GM19035 (cell line): Measurements from ENCODE around the gene RUSF1.
A peak's percentile ranks its signal among the peaks of the same experiment; 100 is the strongest.
"Not testable (repeated sequence)": the region's sequence is repeated elsewhere in the genome, so short reads cannot be mapped to it uniquely, and the experiment has no call there.

ENCODE experiments used
- ATAC-seq: cut with Tn5 transposase; IDR thresholded peaks from one replicate; pipeline ENCODE4 v1.9.1; 2021; ENCODE audit not compliant: unreplicated experiment

RUSF1 gene

DNA sequence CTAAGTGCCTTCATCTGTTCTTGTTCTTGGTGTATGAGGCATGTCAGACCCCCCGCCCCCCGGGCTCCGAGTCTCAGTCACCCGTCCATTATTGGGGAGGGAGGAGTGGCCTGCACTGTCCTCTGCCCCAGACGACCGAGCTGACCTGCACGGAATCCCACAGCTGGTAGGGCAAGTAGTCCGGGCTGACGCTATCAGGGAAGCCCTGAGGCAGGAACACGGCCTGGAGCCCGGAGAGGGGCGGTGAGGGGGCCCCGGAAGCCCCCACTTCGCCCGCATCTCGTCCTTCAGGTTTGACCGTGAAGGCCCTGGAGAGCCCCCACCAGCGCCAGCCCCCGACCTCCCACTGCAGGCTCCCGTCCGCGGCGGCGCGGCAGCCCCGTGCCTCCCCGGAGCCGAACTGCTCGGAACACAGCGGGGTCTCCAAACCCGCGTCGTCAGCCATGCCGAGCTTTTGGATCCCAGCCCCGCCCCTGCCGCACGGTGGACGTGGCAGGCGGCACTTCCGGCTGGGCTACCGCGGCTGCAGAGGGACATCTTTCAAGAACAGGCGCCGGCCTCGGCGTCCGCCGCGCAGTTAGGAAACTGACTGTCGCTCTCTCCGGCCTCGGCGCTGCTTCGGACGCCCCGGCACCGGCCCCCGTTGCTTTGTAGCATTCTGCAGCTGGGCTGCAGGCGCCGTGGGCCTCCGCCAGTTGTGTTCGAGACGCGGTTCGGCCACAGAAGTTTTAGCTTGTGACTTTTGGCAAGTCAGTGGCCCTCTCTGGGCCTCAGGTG, at the start of gene RUSF1:
Gene RUSF1 (minus strand): TSS at position 463 of the 777 bp plus-strand sequence. CDS start 18 bp downstream, at position 445.
- ATAC-seq, result peak; percentile 82

DNA sequence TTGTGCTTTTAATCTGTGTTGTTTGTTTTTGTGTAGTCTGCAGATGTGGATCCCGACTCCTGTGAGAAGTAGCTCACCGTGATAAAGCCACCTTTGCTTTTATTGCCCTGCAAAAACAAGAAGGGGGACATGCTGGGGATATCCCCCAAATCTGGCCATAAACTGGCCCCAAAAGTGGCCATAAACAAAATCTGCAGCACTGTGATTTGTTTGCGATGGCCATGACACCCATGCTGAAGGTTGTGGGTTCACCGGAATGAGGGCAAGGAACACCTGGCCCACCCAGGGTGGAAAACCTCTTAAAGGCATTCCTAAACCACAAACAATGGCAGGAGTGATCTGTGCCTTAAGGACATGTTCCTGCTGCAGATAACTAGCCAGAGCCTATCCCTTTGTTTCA, 34.6 kb upstream of the RUSF1 start:
- no peak for ATAC-seq

GRCh38 chr16:31539762-31540161, 31.6 kb upstream of the RUSF1 start:
- not testable (repeated sequence) for ATAC-seq

- ATAC-seq, result not testable (repeated sequence)
These were observed 30.0 kb upstream of the RUSF1 start for GRCh38 chr16:31538243-31538598.

DNA sequence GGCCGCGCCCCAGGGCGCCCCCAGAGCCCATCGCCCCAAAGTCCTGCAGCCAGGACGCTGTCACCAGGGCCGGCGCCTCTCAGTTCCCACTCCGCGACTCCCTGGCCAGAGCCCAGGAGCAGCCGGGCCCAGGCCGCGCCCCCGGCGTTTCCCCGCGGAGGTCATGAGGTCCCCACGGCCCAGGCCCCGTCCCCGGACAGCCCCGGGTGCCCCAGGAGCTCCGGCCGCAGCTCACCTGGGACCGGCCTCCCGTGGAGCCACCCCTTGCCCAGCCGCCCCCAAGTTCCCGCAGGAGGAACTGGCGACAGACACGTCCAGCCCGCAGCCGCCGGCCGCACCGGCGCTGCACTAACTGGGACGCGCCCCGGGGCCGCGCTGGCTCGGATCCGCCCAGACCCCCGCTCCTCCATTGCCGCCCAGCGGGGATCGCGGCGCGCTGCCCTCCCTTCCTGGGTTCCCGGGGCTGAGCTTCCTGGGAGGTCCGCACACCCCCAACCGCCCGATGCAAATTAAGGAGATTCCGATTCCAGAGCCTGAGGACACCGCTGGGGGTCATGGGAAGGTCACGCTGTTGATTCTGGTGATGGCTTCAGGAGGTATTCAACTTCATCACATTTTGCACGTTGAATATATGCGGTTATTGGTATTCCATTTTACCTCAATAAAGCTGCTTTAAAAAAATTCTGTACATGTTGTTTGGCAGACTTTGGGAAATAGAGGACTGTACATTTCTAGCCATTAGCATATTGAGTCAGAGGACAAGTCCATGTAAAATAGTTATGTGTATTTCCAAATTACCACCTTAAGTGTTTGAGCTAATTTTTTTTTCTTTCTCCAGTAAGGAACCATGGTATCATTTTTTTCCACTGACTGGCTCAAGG, 29.4 kb upstream of the RUSF1 start:
- ATAC-seq, result no peak

GRCh38 chr16:31536804-31537361, 28.7 kb upstream of the RUSF1 start:
- ATAC-seq, result no peak

- ATAC-seq, result no peak
These were observed 27.5 kb upstream of the RUSF1 start for GRCh38 chr16:31535737-31536136.

- no peak for ATAC-seq
These were observed 24.7 kb upstream of the RUSF1 start for GRCh38 chr16:31532896-31533295.

DNA sequence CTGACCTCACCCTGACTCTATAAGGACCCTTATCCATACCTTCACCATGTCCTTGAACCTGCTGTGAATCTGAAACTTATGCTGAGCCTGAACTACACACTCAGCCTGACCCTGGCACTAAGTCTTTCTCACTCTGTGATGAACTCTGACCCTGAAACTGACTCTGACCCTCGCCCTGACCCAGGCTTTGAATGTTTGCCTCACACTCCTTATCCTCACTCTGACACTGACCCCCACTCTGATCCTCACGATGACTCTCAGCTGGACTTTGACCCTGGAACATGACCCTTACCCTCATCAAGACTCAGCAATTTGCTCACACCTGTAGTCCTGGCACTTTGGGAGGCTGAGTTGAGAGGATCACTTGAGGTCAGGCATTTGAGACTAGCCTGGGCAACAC, 23.9 kb upstream of the RUSF1 start:
- no peak for ATAC-seq

DNA sequence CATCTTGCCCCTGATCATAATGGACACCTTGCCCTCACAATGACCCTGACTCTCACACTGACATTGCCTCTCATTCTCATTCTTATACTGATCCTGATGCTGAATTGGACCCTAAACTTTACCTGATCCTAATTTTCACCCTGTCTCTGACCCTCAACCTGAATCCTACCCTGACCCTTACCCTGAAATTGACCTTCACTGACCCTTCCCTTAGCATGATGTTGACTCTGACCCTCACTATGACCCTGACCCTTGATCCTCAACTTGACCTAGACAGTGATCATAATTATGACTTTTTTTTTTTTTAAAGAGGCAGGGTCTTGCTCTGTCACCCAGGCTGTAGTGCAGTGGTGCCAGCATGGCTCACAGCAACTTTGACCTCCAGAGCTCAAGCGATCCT, 22.9 kb upstream of the RUSF1 start:
- no peak for ATAC-seq

GRCh38 chr16:31530405-31530804, 22.2 kb upstream of the RUSF1 start:
- ATAC-seq, result no peak

- no peak for ATAC-seq
These were observed 21.7 kb upstream of the RUSF1 start for GRCh38 chr16:31529937-31530312.

- no peak for ATAC-seq
These were observed 21.1 kb upstream of the RUSF1 start for GRCh38 chr16:31529108-31529936.

DNA sequence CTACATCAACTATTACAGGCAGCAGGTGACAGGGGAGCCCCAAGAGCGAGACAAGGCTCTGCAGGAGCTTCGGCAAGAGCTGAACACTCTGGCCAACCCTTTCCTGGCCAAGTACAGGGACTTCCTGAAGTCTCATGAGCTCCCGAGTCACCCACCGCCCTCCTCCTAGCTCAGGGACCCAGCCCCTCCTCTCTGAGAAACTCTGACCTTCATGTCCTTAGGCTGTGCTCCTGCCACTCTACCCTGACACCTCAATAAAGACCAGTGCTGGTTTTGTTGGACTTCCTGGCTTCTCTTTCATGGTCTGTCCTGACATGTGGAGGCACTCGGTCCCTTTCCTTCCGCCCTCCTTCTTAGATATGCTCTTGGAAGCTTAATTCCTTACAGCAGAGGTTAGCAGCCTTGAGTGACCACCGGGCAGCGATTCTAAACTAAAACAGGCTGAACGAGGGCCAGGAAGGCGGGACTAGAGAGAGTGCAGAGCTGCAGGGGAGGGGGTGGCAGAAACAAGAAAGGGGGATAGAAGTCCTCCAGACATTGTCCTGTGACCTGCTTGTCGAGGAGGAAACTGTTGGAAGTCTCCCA, 20.4 kb upstream of the RUSF1 start:
- no peak for ATAC-seq

GRCh38 chr16:31527734-31528274, 19.6 kb upstream of the RUSF1 start, which contains the start of gene AHSP:
Gene AHSP (plus strand): TSS chr16:31527900. CDS start chr16:31528140, 240 bp downstream.
- no peak for ATAC-seq

DNA sequence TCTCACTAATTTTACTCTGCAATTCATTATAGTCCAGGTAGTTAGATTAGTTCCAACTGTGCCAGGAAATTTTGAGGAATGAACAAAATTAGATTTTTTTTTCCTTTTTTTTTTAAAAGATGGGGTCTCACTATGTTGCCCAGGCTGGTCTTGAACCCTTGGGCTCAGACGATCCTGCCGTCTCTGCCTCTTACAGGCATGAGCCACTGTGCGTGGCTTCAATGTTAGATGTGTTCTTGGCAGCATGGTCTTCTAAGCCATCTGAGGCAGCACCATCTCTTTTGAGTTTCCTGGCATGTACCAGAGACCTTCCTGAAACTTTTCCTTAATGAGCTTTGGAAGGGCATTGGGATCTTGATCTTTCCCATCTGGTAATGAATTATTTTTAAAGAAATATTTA, 16.9 kb upstream of the RUSF1 start:
- no peak for ATAC-seq

DNA sequence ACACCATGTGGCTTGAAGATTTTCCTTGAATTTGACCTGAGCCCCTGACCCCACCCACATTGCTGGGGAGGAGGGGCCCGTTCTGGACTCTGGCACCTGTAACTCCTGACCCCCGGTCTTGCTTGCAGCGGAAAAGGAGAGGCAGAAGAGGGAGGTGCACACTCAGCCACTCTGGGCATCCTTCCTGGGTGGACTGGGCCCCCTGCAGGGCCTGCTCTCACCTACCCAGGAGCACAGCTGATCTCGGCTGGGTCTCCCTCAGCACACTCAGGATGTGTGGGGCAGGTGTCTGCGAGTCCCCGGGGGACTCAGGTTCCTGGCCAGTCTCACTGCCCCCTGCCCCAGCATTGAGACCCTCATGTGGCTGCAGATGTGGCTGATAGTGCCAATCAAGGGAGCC, 15.6 kb upstream of the RUSF1 start:
- ATAC-seq, result not testable (repeated sequence)

- no peak for ATAC-seq
These were observed 13.9 kb upstream of the RUSF1 start for GRCh38 chr16:31522071-31522470.

- ATAC-seq, result no peak
These were observed 13.2 kb upstream of the RUSF1 start for GRCh38 chr16:31521368-31521767.

DNA sequence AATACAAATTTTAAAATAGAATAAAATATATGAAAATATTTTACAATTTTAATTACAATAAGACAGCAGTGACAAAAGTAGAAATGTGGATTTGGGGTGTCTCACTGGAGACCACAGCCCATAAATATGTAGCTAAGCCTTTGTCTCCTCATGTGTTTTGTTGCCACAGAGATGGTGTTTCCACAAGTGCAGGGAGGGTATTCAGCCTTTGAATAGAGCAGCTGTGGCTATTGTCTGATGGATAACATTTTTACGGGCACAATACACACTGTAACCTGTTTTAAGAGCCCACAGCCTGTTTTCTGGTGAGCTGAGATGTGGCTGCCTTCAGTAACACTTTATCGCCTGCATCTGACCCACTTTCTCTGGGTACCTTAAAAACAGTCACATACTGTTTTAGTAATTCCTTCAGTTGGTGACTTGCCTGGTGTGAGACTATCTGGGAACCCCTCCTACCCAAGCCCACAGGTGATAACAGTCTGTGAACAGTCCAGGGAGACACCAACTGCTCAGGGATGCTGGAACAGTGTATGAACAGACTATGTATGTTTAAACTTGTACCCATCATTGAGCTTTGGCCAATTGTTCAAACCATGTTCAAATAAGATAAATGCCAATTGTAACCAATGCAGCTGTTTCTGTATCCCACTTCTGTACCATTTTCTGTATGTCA, 11.7 kb upstream of the RUSF1 start:
- no peak for ATAC-seq
